ENCODE measurements around the gene ZNF837. TPM values are rescaled to one million over a fixed set of nuclear protein-coding genes. Genes with fewer than 3 reads are reported as not detected.

The ZNF837 gene
- total and polyA plus RNA-seq, 2 of the 4 experiments (the other 2 are of a cell fraction) = 0.54 to 1.2 TPM

GRCh38 chr19:58353717-58354477, 26.9 kb downstream of the ZNF837 start:
- no peak overlapping the region for H2AFZ ChIP-seq (replicated peaks; ENCODE audit: low read length, poor library complexity)
- H3K9me1 ChIP-seq (ENCODE audit: insufficient read depth, low read length) = peaks cover 4% of the 10 kb centered on the region; the same call in 1 of the 2 replicates
- no peak overlapping the region for H2AK5ac ChIP-seq (ENCODE audit: low read depth, low read length)
- H3K9ac ChIP-seq (ENCODE audit: low read depth, low read length) = no peak overlapping the region
- H2BK120ac ChIP-seq (ENCODE audit: low read depth, low read length) = no peak overlapping the region
- H4K91ac ChIP-seq (ENCODE audit: insufficient read depth, low read depth, low read length) = no peak overlapping the region
- H2AK9ac ChIP-seq (replicated peaks; ENCODE audit: low read depth, low read length, poor library complexity) = no peak overlapping the region
- H4K8ac ChIP-seq (ENCODE audit: low read depth in 2 of 2, low read length in 2 of 2) = no peak overlapping the region
- WGBS, 2 experiments (ENCODE audit: extremely low coverage in 2 of 2, insufficient read length in 1 of 2) = 89% methylated on average over 5 of the region's 15 CpGs; no CpG with 5 or more reads in 1 of the 2 experiments
- ChIA-PET CTCF (no interaction called here), POLR2A (ENCODE audit: unreplicated experiment) (no interaction called here)
- H3K79me1 ChIP-seq (ENCODE audit: low read depth in 1 of 2, low read length in 2 of 2) = peaks cover 5 to 30% of the 10 kb centered on the region in 2 experiments; a peak in 3 of 4 replicates
- no TSS peak for BruUV-seq (replicated peaks)
- ATAC-seq (ENCODE audit: low read depth) = no peak
- in situ Hi-C loops (cut with MboI; ENCODE audit: low sequenced_read_pairs) = no loop called here
- H3K14ac ChIP-seq (replicated peaks; ENCODE audit: low read depth, low read length) = no peak overlapping the region
- H2BK20ac ChIP-seq (ENCODE audit: low read depth, low read length) = no peak overlapping the region
- H4K5ac ChIP-seq (ENCODE audit: low read depth, low read length) = no peak overlapping the region
- TF ChIP-seq SMC3 (IDR thresholded peaks at IDR 0.05; ENCODE audit: low read depth, low read length) = no peak
- TF ChIP-seq MAFK (IDR thresholded peaks at IDR 0.05; ENCODE audit: low read depth, low read length) = no peak
- TF ChIP-seq RFX5 (IDR thresholded peaks at IDR 0.05; ENCODE audit: low read depth, low read length) = no peak
- TF ChIP-seq NFE2L2 (IDR thresholded peaks at IDR 0.05; ENCODE audit: low read depth, low read length) = no peak
- TF ChIP-seq POLR2A (IDR thresholded peaks at IDR 0.05; ENCODE audit: low read depth, low read length) = no peak
- no peak for TF ChIP-seq MAZ (IDR thresholded peaks at IDR 0.05; ENCODE audit: borderline replicate concordance, low read depth, low read length)
- no peak for TF ChIP-seq RCOR1 (IDR thresholded peaks at IDR 0.05; ENCODE audit: insufficient replicate concordance, low read length)
- no peak overlapping the region for H2BK15ac ChIP-seq (ENCODE audit: low read depth, low read length)
- no peak overlapping the region for H3K4me3 ChIP-seq (ENCODE audit: insufficient read depth, low read depth, low read length)
- H3K23ac ChIP-seq (ENCODE audit: low read depth, low read length) = no peak overlapping the region
- H3K56ac ChIP-seq (ENCODE audit: extremely low read depth, insufficient read depth, low read length) = no peak overlapping the region
- no peak overlapping the region for H3K27ac ChIP-seq (ENCODE audit: insufficient read depth, low read length)
- H3K36me3 ChIP-seq (ENCODE audit: control insufficient read depth, insufficient read depth, low read length) = peaks cover 11% of the 10 kb centered on the region; the same call in 1 of the 2 replicates
- peaks cover 10% of the 10 kb centered on the region for H3K27me3 ChIP-seq (ENCODE audit: control insufficient read depth, insufficient read depth, low read length)
- H3K4me1 ChIP-seq (ENCODE audit: control insufficient read depth, insufficient read depth, low read length) = peaks cover 11% of the 10 kb centered on the region
- intact Hi-C loops (cut with micrococcal nuclease) = no loop called here
- no peak overlapping the region for H2BK5ac ChIP-seq (ENCODE audit: low read depth, low read length, poor library complexity, severe bottlenecking)
- dilution Hi-C loops (cut with HindIII; ENCODE audit: low sequenced_read_pairs, unreplicated experiment) = no loop called here
- no peak overlapping the region for H3K4ac ChIP-seq (ENCODE audit: low read depth, low read length)
- H3K4me2 ChIP-seq (ENCODE audit: low read depth, low read length) = no peak overlapping the region
- H3K9me3 ChIP-seq (ENCODE audit: control insufficient read depth, insufficient read depth, low read length) = no peaks in the 10 kb centered on the region
- H3K18ac ChIP-seq (ENCODE audit: low read depth, low read length) = no peak overlapping the region
- no peak for DNase-seq
- H4K20me1 ChIP-seq (ENCODE audit: insufficient read depth, low read length) = peaks cover 8% of the 10 kb centered on the region

Measured in IMR-90 (cell line).